PC-3 (cell line): ENCODE results near the gene PRAC1. TPM values are rescaled to one million over a fixed set of nuclear protein-coding genes. Genes with fewer than 3 reads are reported as not detected.

Source experiments
- ATAC-seq: fragments of 200-7000 bp; cut with Tn5 transposase; 2 replicates; pipeline ENCODE4 v1.9.1; 2020; ENCODE audit warnings: mild to moderate bottlenecking, moderate library complexity
- Bru-seq: library from RNA; stranded (reverse); fragments of 400-500 nt; gene quantifications from one replicate; lab custom pipeline; 2021; lab: Mats Ljungman, UMichigan
- BruChase-seq, 2 experiments: library from RNA; stranded (reverse); fragments of 400-500 nt; gene quantifications; one replicate each; lab custom pipeline; 2021; lab: Mats Ljungman, UMichigan
- BruUV-seq: library from RNA; stranded (reverse); fragments of 400-500 nt; replicated peaks from 2 replicates; lab custom pipeline; 2021; lab: Mats Ljungman, UMichigan
- CTCF ChIA-PET: fragments of 300-600 bp; sonication (Branson Sonifier 250); formaldehyde crosslinking; loops from one replicate; lab custom pipeline; 2022; ENCODE audit warnings: antibody characterized with exemption; lab: Charles Lee
- POLR2A ChIA-PET: fragments of 300-600 bp; sonication (Branson Sonifier 250); formaldehyde crosslinking; loops from one replicate; lab custom pipeline; 2022; ENCODE audit warnings: antibody characterized with exemption; ENCODE audit not compliant: unreplicated experiment; lab: Charles Lee
- DNase-seq: peaks from one replicate; pipeline ENCODE4 v3.0.0-alpha.2; 2015
- H2AFZ ChIP-seq: fragments of 300-600 bp; sonication (generic); 2 replicates; pipeline ENCODE4 v1.6.0; 2016; ENCODE audit warnings: antibody characterized with exemption, low read length
- H3F3A ChIP-seq: fragments of 300-600 bp; sonication (generic); one replicate; pipeline ENCODE4 v1.6.0; 2017; ENCODE audit warnings: antibody characterized with exemption, low read length, control low read depth, mild to moderate bottlenecking; ENCODE audit not compliant: unreplicated experiment
- H3K27ac ChIP-seq: fragments of 300-600 bp; sonication (generic); 2 replicates; pipeline ENCODE4 v1.5.1; 2016; ENCODE audit warnings: mild to moderate bottlenecking, low read length
- H3K27me3 ChIP-seq: fragments of 300-600 bp; sonication (generic); 2 replicates; pipeline ENCODE4 v1.6.1; 2016; ENCODE audit warnings: low read length, mixed read lengths
- H3K36me3 ChIP-seq: fragments of 300-600 bp; sonication (generic); 2 replicates; pipeline ENCODE4 v1.6.1; 2016; ENCODE audit warnings: low read depth, mixed run types, low read length, mixed read lengths
- H3K4me1 ChIP-seq: fragments of 300-600 bp; sonication (generic); 2 replicates; pipeline ENCODE4 v1.5.1; 2016; ENCODE audit warnings: low read length; ENCODE audit not compliant: insufficient read depth
- H3K4me2 ChIP-seq: fragments of 300-600 bp; sonication (generic); 2 replicates; pipeline ENCODE4 v1.6.0; 2016; ENCODE audit warnings: low read length
- H3K4me3 ChIP-seq: fragments of 300-600 bp; sonication (generic); 2 replicates; pipeline ENCODE4 v1.5.1; 2016; ENCODE audit warnings: mild to moderate bottlenecking, low read length, mixed read lengths
- H3K79me2 ChIP-seq: fragments of 300-600 bp; sonication (generic); 2 replicates; pipeline ENCODE4 v1.6.1; 2017; ENCODE audit warnings: low read length, mixed read lengths
- H3K9ac ChIP-seq: fragments of 300-600 bp; sonication (generic); 2 replicates; pipeline ENCODE4 v1.6.0; 2016; ENCODE audit warnings: mild to moderate bottlenecking, low read length
- H3K9me2 ChIP-seq: fragments of 300-600 bp; sonication (generic); replicated peaks from 2 replicates; pipeline ENCODE4 v1.6.1; 2016; ENCODE audit warnings: mixed run types, low read length, mixed read lengths
- H3K9me3 ChIP-seq: fragments of 300-600 bp; sonication (generic); 2 replicates; pipeline ENCODE4 v1.6.1; 2016; ENCODE audit warnings: low read length, mixed read lengths
- H4K20me1 ChIP-seq: fragments of 300-600 bp; sonication (generic); 2 replicates; pipeline ENCODE4 v1.6.1; 2016; ENCODE audit warnings: low read length, mixed read lengths
- EZH2 ChIP-seq: fragments of 300-600 bp; sonication (generic); IDR thresholded peaks from one replicate; pipeline ENCODE4 v1.6.1; 2017; ENCODE audit warnings: antibody characterized with exemption, mild to moderate bottlenecking, low read length; ENCODE audit not compliant: unreplicated experiment
- EZH2phosphoT487 ChIP-seq: fragments of 300-600 bp; sonication (generic); IDR thresholded peaks from 2 replicates; pipeline ENCODE4 v1.6.1; 2018; ENCODE audit warnings: mild to moderate bottlenecking, antibody characterized with exemption, low read length, borderline replicate concordance
- intact Hi-C: fragments of 100-400 bp; cut with micrococcal nuclease; formaldehyde crosslinking; loops from 2 replicates; pipeline ENCODE4 v1.9.0; 2023
- long read RNA-seq: library from polyadenylated mRNA; unstranded; transcript quantifications from one replicate; pipeline ENCODE4 v2.0.0, GENCODE V29; 2021; ENCODE audit not compliant: unreplicated experiment
- total RNA-seq: library from RNA; depleted of rRNA; stranded (reverse); fragments of >200 nt; gene quantifications from 2 replicates; pipeline ENCODE4 v1.2.3, GENCODE V29; 2014; rRNA removed
- TF ChIP-seq, protein P1 (sequence below): fragments of 300-600 bp; sonication (generic); conservative IDR thresholded peaks from 2 replicates; pipeline ENCODE4 v1.5.1; 2017; ENCODE audit warnings: antibody characterized with exemption, low read depth, mild to moderate bottlenecking, low read length

Gene PRAC1
- total RNA-seq (33.5 and 44.4 TPM in 2 replicates), Bru-seq, nascent RNA (percentile 99 among the genes with signal in this experiment), BruChase-seq, experiment 1, labeled RNA remaining after a 6-hour chase (percentile 98 among the genes with signal in this experiment), BruChase-seq, experiment 2, labeled RNA remaining after a 2-hour chase (percentile 98 among the genes with signal in this experiment)
- long read RNA-seq, transcript PRAC1-201 (2 exons, 386 nt): major isoform, 72 of 95 reads
- long read RNA-seq, partial matches to known transcripts: 22 of 95 reads
- long read RNA-seq, other reads (novel, unspliced or antisense): 1 of 95 reads

DNA sequence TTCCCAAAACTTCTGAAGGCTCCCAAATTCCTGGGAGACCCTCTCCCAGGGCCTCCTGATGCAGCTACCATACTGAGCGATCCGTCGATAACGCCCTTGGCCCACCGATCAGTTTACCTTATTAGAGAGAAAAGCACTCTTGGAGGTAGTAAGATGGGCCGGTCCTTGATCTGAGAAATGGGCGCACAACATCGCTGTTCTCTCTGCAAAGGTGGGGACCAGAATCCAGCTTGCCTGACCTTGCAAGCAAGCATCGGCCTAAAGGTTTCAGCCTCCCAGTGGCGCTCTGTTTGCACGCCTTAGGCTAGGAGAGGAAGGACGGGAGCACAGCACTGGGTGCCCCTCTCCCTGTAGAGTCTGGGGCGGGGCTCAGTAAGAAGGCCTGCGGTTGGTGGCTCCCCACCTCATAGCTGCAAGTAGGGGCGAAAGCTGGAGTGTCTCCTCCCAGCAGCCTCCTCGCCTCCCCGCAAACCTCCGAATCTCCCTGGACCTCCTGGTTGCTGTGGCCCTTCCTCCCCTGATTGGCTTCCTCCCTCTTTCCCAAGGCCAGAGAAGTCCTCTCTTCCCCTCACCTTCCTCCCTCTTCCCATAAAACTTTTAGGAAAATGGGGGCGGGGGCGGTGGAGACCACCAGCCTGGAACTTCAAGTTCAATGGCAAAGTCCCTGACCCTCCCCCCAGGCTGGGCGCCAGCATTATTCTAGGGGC, at the start of gene PRAC1:
PRAC1 (minus strand) TSS at position 318 of the 707 bp plus-strand sequence; CDS start at position 192, 126 bp downstream.
- H3K4me2 ChIP-seq: peak within 1 kb of the TSS; percentile 85

DNA sequence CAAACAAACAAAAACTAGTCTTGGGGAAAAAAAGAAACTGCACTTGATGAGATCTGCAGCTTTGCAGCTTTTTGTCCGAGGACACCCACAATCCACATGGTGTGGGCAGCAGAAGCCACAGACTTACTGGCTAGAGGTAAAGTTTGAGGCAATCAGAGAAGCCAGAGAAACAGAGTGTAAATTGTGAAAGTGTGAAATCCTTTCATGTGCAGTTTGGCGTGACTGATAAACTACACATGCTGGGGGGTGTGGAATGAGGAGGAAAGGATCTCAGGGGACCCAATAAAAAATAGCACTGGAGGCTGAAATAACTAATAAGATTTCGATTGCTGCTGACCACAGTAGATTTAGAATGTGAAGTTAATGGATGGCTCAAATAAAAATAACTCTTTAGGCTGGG, 48.6 kb upstream of the PRAC1 start:
- no peak overlapping the region for H3K9ac ChIP-seq
- H4K20me1 ChIP-seq: no peaks in the 10 kb centered on the region
- H3K4me3 ChIP-seq: no peak overlapping the region
- no peak overlapping the region for H2AFZ ChIP-seq
- H3K9me3 ChIP-seq: no peaks in the 10 kb centered on the region
- TF ChIP-seq, protein P1, sequence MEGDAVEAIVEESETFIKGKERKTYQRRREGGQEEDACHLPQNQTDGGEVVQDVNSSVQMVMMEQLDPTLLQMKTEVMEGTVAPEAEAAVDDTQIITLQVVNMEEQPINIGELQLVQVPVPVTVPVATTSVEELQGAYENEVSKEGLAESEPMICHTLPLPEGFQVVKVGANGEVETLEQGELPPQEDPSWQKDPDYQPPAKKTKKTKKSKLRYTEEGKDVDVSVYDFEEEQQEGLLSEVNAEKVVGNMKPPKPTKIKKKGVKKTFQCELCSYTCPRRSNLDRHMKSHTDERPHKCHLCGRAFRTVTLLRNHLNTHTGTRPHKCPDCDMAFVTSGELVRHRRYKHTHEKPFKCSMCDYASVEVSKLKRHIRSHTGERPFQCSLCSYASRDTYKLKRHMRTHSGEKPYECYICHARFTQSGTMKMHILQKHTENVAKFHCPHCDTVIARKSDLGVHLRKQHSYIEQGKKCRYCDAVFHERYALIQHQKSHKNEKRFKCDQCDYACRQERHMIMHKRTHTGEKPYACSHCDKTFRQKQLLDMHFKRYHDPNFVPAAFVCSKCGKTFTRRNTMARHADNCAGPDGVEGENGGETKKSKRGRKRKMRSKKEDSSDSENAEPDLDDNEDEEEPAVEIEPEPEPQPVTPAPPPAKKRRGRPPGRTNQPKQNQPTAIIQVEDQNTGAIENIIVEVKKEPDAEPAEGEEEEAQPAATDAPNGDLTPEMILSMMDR: no peak
- TF ChIP-seq EZH2: no peak
- TF ChIP-seq EZH2phosphoT487: no peak
- no TSS peak for BruUV-seq
- H3K27me3 ChIP-seq: no peaks in the 10 kb centered on the region
- H3K36me3 ChIP-seq: no peaks in the 10 kb centered on the region
- intact Hi-C loops: no loop called here
- no peaks in the 10 kb centered on the region for H3K79me2 ChIP-seq
- H3K4me1 ChIP-seq: no peaks in the 10 kb centered on the region; the same call in 1 of the 2 replicates
- DNase-seq (no peak), ATAC-seq (no peak)
- no peak overlapping the region for H3K27ac ChIP-seq
- no peaks in the 10 kb centered on the region for H3F3A ChIP-seq
- H3K9me2 ChIP-seq: no peaks in the 10 kb centered on the region
- CTCF ChIA-PET: no interaction called here
- no peak overlapping the region for H3K4me2 ChIP-seq
- POLR2A ChIA-PET: no interaction called here

More for the DNA sequence above, at the start of gene PRAC1:
- Histone ChIP-seq H3K27me3 (no peaks in the 10 kb centered on the region), H3K4me1 (peaks cover 40% of the 10 kb centered on the region), H3K9me2 (no peaks in the 10 kb centered on the region), H3K27ac (peak within 1 kb of the TSS; percentile 87), H3K36me3 (no peaks in the 10 kb centered on the region), H3F3A (peaks cover 5% of the 10 kb centered on the region), H4K20me1 (no peaks in the 10 kb centered on the region), H3K4me3 (peak within 1 kb of the TSS; percentile 90), H3K79me2 (peaks cover 100% of the 10 kb centered on the region), H3K9me3 (no peaks in the 10 kb centered on the region), H3K9ac (peak within 1 kb of the TSS; percentile 90), H2AFZ (peak within 1 kb of the TSS; percentile 66)
- TF ChIP-seq EZH2phosphoT487: no peak
- TF ChIP-seq, protein P1: peak; percentile 29; the same call in 1 of the 2 replicates
- TF ChIP-seq EZH2: no peak
- ChIA-PET POLR2A (interaction anchor here (0.7 to 1.2 kb wide), 4 partner anchors 12 to 46 kb away, joined by 3 to 6 read pairs (median 5); no protein-coding TSS in a partner anchor), CTCF (interaction anchor here (0.6 to 5.0 kb wide), 8 partner anchors 16 to 563 kb away, joined by 3 to 76 read pairs (median 16); no protein-coding TSS in a partner anchor)
- no TSS peak for BruUV-seq
- ATAC-seq (peak; percentile 48), DNase-seq (peak; percentile 97)
- intact Hi-C loops: loop anchor here (1.0 to 2.0 kb wide), 4 partner anchors 34 to 170 kb away; partner anchors contain the start of gene ATP5MC1
